Mesodermal cell (in vitro differentiated cells): ENCODE results near the gene ANXA2.

Source experiments
- H3K27ac ChIP-seq: 2 replicates; pipeline ENCODE4 v1.7.0; 2013; ENCODE audit warnings: mild to moderate bottlenecking, low read depth, low read length, moderate library complexity; ENCODE audit not compliant: severe bottlenecking
- H3K36me3 ChIP-seq: 2 replicates; pipeline ENCODE4 v1.7.1; 2013; ENCODE audit warnings: mild to moderate bottlenecking, low read length, moderate library complexity; ENCODE audit not compliant: control insufficient read depth, insufficient read depth
- H3K4me1 ChIP-seq: one replicate; pipeline ENCODE4 v1.7.1; 2013; ENCODE audit warnings: mild to moderate bottlenecking, low read length; ENCODE audit not compliant: insufficient read depth, control insufficient read depth, poor library complexity, severe bottlenecking
- H3K4me3 ChIP-seq: 2 replicates; pipeline ENCODE4 v1.7.0; 2013; ENCODE audit warnings: low read length, control low read depth, mild to moderate bottlenecking; ENCODE audit not compliant: insufficient read depth, poor library complexity, severe bottlenecking; ENCODE audit errors: extremely low read depth
- H3K9me3 ChIP-seq: 2 replicates; pipeline ENCODE4 v1.7.1; 2013; ENCODE audit warnings: mild to moderate bottlenecking, low read length, moderate library complexity; ENCODE audit not compliant: control insufficient read depth
- WGBS, 2 experiments: methylation state at CpG; one replicate each; pipeline ENCODE4 v1.1.5; 2013; ENCODE audit warnings: missing lambda C conversion rate in 2 of 2; ENCODE audit not compliant: insufficient coverage in 2 of 2; 5-methylcytosine and 5-hydroxymethylcytosine counted together

ANXA2 gene

DNA sequence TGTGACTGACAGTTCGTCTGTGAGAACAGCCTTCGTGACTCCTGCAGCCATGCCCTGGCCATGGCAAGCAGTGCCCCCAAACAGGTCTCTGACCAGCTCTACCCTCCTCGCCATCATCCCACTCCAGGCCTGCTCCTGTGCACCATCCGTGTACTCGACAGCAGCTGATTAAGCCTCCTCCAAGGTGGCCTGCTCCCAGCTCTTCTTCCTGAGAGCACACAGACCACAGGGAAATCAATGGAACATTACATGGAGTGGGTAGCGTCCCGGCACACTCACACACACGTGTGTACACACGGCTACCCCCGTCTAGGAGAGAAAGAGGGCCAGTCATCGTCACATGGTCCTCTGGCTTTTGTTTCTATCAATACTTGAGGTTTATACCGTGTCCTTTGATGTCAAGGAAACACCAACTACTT is 21.1 kb downstream of the ANXA2 start:
- Histone ChIP-seq H3K4me3 (no peak overlapping the region), H3K4me1 (peaks cover 83% of the 10 kb centered on the region), H3K9me3 (no peaks in the 10 kb centered on the region), H3K36me3 (peaks cover 86% of the 10 kb centered on the region), H3K27ac (peak overlapping the region; percentile 49)
- WGBS, 2 experiments, result 91 to 97% methylated on average over 10 of the region's 12 CpGs

DNA sequence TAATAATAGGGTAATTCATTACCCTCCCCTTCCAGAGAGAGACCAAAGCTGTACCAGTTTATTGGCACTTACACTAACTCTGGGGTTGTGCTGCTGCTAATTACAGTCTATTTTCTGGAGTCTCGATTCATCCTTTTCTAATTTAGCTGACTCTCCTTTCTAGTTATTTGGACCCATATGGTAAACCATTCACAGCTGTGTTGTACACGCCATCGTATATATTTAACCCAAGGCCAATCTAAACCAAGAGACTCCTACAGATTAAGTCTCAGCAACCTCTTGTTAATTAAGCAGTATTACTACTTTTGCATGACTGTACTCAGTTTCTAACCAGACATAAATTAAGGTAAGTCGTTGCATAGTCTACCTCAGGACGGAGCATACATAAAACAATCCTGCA is 22.5 kb downstream of the ANXA2 start:
- 98% methylated on average over 5 of the region's 5 CpGs for WGBS, 2 experiments
- Histone ChIP-seq H3K36me3 (peaks cover 83% of the 10 kb centered on the region), H3K9me3 (no peaks in the 10 kb centered on the region), H3K4me3 (no peak overlapping the region), H3K4me1 (peaks cover 86% of the 10 kb centered on the region), H3K27ac (peak overlapping the region; percentile 99)

DNA sequence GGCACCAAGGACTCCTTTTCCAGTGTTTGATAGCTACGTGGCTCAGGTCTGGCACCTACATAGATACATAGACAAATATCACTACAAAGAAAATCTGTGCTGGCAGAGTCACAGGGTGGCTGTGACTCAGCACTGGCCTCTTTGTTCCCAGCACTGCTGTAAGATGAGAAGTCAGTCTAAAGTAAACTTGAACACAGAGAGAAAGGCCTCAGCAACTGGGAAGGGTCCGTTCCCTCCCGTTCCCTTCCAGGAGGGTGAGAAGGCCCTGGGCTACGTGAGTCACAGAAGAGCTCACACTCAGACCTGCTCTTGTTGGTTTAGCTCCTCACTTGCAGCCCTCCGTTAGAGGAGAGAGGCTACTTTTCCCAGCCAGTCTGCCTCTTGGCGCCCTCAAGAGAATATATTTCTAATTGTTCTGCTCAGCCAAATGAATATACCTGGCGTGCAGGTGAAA is 23.1 kb downstream of the ANXA2 start:
- Histone ChIP-seq H3K4me3 (no peak overlapping the region), H3K36me3 (peaks cover 83% of the 10 kb centered on the region), H3K27ac (peak overlapping the region; percentile 99), H3K4me1 (peaks cover 85% of the 10 kb centered on the region), H3K9me3 (no peaks in the 10 kb centered on the region)
- WGBS, 2 experiments, result 46 to 51% methylated on average over 5 to 6 of the region's 7 CpGs

DNA sequence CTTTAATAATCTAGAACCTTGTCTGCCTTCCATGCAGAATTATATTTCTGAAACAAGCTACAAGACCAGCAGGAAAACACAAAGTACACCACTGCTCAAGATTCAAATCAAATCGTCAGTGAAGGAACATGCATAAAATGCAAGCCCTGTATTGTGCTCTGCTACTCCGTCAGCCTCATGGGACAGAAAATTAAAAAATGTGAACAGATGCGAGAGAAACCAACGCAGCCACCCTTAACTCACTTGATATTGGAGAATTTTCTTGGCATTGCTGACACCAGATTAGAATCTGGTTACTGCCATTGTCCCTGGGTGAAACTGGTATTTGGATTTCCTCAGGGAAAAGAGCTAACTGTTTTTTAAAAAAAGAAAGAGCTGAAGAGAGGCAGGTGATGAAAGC is 23.6 kb downstream of the ANXA2 start:
- H3K27ac ChIP-seq, result peak overlapping the region; percentile 99

DNA sequence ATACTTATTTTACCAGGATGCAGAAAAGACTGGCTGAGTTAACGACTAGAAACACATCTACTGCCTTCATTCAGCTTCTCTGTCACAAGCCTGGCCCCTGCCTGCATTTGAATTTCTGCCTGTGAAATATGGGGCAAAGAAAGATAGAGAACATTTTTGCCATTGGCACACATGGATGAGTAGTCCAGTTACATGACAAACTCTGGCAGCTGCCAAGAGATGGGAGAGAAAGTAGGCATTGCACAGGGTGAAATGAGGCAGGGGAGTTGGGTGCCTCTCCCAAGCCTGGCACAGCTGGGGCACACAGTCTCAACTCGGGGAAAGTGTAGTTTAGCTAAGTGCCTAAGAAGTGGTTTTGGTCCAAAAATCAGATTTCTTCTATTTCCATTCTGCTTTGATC is 24.0 kb downstream of the ANXA2 start:
- no peak overlapping the region for H3K4me3 ChIP-seq
- peaks cover 90% of the 10 kb centered on the region for H3K4me1 ChIP-seq
- H3K36me3 ChIP-seq, result peaks cover 84% of the 10 kb centered on the region
- peak overlapping the region; percentile 99 for H3K27ac ChIP-seq
- WGBS, 2 experiments, result 92 to 100% methylated on average over 1 to 2 of the region's 2 CpGs
- no peaks in the 10 kb centered on the region for H3K9me3 ChIP-seq

More for the DNA sequence above, 23.6 kb downstream of the ANXA2 start:
- 84 to 96% methylated on average over 4 of the region's 4 CpGs for WGBS, 2 experiments
- Histone ChIP-seq H3K4me1 (peaks cover 87% of the 10 kb centered on the region), H3K9me3 (no peaks in the 10 kb centered on the region), H3K36me3 (peaks cover 83% of the 10 kb centered on the region), H3K4me3 (no peak overlapping the region)

DNA sequence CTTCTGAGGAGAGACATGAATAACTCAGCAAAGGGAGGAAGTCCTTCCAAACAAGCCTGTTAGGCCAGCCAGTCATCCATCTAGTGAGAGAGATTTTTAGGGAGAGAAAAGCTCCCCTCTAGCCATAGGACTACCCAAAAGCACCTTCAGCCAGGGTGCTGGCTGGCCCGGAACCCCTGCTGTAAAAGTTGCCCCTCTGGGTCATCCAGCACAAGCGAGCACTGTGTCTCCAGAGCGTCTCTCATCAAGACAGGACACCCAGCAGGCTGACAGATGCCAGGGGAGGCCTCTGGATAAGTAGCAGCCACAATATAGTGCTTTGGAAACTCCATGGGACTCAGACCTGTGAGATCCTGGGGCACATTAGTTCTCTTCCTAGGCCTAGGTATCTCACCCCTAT is 24.5 kb downstream of the ANXA2 start:
- H3K4me3 ChIP-seq, result no peak overlapping the region
- H3K36me3 ChIP-seq, result peaks cover 84% of the 10 kb centered on the region
- H3K4me1 ChIP-seq, result peaks cover 88% of the 10 kb centered on the region
- H3K27ac ChIP-seq, result peak overlapping the region; percentile 99
- WGBS, 2 experiments, result 86 to 92% methylated on average over 2 of the region's 3 CpGs
- H3K9me3 ChIP-seq, result no peaks in the 10 kb centered on the region

DNA sequence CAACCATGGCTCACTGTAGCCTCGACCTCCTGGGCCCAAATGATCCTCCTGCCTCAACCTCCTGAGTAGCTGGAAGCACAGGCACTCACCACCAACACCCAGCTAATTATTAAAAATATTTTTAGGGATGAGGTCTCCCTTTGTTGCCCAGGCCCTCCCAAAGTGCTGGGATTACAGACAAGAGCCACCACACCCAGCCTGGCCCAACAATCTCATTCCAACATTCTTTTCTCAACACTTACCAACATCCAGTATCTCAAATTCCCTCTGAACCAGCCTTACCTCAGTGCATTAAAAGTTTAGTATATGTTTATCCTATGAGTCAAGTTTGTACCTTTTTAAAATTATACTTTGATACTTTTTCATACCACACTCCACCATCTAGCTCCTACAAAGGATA is 25.0 kb downstream of the ANXA2 start:
- H3K36me3 ChIP-seq, result peaks cover 80% of the 10 kb centered on the region
- H3K9me3 ChIP-seq, result no peaks in the 10 kb centered on the region
- WGBS, 2 experiments, result 100% methylated on average over 1 of the region's 1 CpG
- H3K4me3 ChIP-seq, result no peak overlapping the region
- H3K27ac ChIP-seq, result peak overlapping the region; percentile 93
- peaks cover 87% of the 10 kb centered on the region for H3K4me1 ChIP-seq

DNA sequence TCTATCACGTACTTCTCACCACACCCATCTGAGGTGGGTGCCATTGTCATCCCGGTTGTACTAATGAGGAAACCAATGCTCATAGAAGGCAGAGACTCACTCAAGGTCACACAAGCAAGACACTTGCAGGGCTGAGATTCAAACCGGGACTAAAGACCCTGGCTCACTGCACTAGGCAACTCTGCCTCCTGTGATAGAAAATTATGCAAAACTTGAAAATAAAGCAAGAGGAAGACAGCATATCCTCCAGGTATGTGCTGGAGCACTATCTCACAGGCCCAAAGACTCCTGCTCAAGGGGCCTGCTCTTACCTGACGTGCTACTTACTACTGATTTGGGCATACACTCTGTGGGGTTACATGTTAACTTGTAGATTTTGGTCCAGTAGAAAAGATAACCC is 25.6 kb downstream of the ANXA2 start:
- no peaks in the 10 kb centered on the region for H3K9me3 ChIP-seq
- WGBS, 2 experiments, result 92 to 100% methylated on average over 3 to 4 of the region's 4 CpGs
- H3K36me3 ChIP-seq, result peaks cover 75% of the 10 kb centered on the region
- H3K4me1 ChIP-seq, result peaks cover 81% of the 10 kb centered on the region
- peak overlapping the region; percentile 93 for H3K27ac ChIP-seq
- no peak overlapping the region for H3K4me3 ChIP-seq

DNA sequence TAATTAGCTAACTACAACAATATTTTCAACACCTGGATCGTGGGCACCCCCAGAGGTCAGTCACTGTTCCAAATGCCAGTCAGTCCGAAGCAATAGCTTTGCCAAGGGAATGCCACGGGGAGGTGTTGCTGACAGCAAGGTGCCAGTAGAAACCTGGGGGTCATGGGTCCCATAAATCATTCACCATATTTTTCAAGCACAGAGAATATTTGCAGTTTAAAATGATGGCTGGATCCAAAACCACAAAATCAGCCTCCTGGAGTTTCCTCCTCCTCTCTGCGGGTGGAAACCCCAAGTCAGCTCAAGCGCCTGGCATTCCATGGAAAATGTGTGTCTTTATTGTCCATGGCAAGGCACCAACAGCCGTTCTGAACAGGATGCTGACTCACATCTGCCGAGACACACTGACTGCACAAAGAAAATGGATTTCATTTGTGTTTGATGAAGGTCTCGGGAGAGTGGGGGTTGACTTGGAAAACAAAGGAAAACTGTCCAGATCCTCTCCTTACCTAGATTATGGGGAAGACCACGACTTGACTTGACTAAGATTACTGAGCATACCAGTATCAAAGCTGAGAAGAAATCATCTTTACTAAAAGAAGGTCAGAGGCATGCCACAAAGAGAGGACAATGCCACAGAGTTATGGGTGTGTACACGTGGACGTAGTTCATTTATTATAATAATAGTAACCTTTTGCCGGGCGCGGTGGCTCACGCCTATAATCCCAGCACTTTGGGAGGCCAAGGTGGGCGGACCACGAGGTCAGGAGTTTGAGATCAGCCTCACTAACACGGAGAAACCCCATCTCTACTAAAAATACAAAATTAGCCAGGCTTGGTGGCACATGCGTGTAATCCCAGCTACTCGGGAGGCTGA is 26.4 kb downstream of the ANXA2 start:
- Histone ChIP-seq H3K4me1 (peaks cover 73% of the 10 kb centered on the region), H3K36me3 (peaks cover 67% of the 10 kb centered on the region), H3K27ac (peak overlapping the region; percentile 93), H3K4me3 (no peak overlapping the region), H3K9me3 (no peaks in the 10 kb centered on the region)
- 88 to 90% methylated on average over 12 to 13 of the region's 20 CpGs for WGBS, 2 experiments

DNA sequence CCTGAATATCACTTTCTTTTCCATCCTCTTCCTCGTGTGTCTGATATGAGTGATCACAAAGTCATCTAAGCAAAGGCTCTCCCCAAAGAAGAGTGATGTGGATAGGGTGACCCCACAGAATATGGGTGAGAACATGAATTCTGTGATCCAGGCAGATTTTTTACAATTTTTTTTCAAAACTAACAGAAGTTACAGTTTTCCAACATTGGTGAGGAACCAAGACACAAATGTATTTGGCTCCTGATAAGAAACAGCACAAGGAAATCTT is 27.0 kb downstream of the ANXA2 start:
- H3K4me1 ChIP-seq, result peaks cover 67% of the 10 kb centered on the region
- no CpG with 5 or more reads among the region's 1 CpG for WGBS, 2 experiments
- peak overlapping the region; percentile 93 for H3K27ac ChIP-seq
- peaks cover 62% of the 10 kb centered on the region for H3K36me3 ChIP-seq
- no peak overlapping the region for H3K4me3 ChIP-seq
- no peaks in the 10 kb centered on the region for H3K9me3 ChIP-seq

DNA sequence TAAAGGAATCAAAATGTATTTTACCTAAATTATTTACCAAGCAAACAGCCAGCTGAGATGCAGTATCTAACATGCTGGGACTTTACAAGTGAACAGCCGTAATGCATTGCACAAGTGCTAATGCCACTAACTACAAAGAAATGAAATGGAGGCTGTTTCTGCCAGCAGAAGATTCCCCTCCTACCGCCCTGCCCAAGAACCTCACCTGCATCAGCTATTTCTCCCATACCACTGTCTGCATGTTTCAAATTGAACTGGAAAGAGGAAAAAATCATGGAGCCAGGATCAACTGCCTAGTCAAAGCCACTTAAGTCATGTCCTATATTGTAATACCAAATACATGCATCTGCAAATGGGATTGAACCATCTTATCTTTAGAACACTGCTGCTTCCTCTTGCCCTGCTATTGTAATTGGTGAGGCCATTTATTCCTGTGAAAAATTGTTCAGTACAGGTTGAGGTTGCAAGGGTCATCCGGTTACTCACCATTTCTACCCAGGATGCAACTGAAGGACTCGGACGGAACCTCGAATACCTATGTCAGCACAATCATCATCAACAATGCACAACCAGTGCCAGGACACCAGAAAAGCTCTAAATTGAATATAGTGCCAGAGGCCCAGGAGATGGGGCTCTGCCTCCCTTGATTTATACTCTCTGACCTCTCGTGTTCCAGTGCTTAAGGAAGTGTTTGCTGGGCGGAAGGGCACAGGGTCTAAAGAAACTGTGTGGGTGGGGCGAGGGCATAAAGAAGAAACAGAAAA is 27.5 kb downstream of the ANXA2 start:
- Histone ChIP-seq H3K4me3 (no peak overlapping the region), H3K27ac (peak overlapping the region; percentile 93), H3K36me3 (peaks cover 61% of the 10 kb centered on the region), H3K9me3 (no peaks in the 10 kb centered on the region), H3K4me1 (peaks cover 62% of the 10 kb centered on the region)
- 83 to 100% methylated on average over 1 to 5 of the region's 9 CpGs for whole genome bisulfite sequencing, 2 experiments
